Prostate gland (tissue), 2 donors: ENCODE results near the gene DUSP15.

Source experiments
- POLR2A ChIP-seq: fragments of 450-650 bp; IDR thresholded peaks from one replicate; pipeline ENCODE4 v1.6.1; 2016; ENCODE audit warnings: antibody characterized with exemption, mild to moderate bottlenecking
- TF ChIP-seq, protein P1 (sequence below), 4 experiments: fragments of 200-600 bp in 2 of 4; fragments of 450-650 bp in 2 of 4; sonication (generic) in 2 of 4; IDR thresholded peaks; 1 replicate in 3 of 4; 2 replicates in 1 of 4; pipeline ENCODE4 v1.5.1; 2016 to 2019; ENCODE audit warnings: antibody characterized with exemption in 4 of 4, mild to moderate bottlenecking in 2 of 4, moderate library complexity in 2 of 4

DNA sequence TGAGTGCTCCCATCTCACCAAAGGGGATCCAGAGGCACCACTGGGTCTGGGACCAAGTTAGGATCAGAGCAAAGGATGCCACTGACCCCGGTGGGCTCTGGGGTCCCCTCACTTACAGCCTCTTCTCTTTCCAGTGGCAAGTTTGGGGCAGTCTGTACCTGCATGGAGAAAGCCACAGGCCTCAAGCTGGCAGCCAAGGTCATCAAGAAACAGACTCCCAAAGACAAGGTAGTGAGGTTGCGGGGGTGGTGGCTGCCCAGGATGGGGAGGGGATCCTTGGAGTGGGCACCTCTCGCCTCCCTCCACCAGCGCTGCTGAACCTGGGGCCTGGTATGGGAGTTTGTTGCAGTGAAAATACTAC, 46.2 kb downstream of the DUSP15 start:
- TF ChIP-seq, protein P1, sequence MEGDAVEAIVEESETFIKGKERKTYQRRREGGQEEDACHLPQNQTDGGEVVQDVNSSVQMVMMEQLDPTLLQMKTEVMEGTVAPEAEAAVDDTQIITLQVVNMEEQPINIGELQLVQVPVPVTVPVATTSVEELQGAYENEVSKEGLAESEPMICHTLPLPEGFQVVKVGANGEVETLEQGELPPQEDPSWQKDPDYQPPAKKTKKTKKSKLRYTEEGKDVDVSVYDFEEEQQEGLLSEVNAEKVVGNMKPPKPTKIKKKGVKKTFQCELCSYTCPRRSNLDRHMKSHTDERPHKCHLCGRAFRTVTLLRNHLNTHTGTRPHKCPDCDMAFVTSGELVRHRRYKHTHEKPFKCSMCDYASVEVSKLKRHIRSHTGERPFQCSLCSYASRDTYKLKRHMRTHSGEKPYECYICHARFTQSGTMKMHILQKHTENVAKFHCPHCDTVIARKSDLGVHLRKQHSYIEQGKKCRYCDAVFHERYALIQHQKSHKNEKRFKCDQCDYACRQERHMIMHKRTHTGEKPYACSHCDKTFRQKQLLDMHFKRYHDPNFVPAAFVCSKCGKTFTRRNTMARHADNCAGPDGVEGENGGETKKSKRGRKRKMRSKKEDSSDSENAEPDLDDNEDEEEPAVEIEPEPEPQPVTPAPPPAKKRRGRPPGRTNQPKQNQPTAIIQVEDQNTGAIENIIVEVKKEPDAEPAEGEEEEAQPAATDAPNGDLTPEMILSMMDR (IDR thresholded peaks at IDR 0.05), result no peak
- no peak for TF ChIP-seq POLR2A
